ENCODE data around the gene PLD3.
"Not testable (repeated sequence)": the region's sequence is repeated elsewhere in the genome, so short reads cannot be mapped to it uniquely, and the experiment has no call there.

Gene PLD3

DNA sequence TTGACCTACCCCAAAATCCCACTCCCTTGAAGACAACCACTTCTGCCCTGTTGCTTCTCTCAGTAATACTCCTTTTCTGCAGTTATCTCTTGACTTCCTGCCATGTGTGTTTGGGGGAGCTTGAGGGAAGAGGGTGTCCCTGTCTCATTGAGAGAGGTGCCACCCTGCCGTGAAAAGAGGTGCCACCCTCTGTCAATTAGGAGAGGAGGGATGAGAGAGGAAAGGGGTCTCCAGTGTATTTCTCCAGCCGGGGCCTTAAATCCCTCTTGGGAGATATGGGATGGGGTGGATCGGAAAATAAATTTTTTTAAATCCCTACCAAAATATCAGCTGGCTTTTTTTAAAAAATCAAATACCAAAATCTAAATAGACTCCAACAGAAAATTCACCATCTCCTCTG is 16.5 kb downstream of the PLD3 start:
- no peak for DNase-seq (ENCODE audit: low read depth)

DNA sequence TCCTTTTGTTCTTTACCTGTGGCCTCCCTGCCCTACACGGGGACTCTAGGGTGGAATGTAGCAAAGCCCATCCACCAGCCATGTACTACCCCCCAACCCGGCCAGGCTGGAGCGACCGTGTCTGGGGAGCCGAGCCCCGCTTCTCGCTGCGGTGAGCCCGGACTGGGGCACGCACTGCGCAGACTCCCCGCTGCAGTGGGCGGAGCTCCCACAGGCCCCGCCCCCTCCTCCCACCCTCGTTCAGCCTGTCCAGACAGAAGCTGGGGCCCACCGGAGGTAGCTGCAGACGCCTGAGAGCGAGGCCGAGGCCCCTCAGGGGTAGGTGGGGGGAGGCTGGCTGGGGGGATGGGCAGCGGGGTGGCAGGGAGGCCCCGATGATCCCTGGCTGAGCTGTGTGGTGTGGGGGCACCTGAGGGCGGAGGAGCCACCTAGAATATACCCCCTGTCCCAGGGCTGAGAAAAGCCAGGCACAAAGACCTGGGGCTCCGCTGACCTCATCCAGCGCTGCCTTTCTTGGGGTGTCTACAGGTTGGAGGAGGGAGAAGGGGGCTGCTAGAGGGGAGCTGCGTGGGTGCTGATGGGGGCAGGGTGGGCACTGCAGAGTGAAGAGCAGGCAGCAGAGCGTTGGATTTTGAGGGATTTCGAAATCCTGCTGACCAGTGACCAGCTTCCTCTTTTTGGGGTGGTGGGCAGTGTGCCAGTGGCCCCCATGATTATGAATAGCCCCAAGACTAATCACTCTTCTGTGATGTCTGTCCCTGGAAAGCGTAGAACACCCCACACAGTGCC is 17.3 kb downstream of the PLD3 start:
- peak; percentile 65 for DNase-seq (ENCODE audit: low read depth)

DNA sequence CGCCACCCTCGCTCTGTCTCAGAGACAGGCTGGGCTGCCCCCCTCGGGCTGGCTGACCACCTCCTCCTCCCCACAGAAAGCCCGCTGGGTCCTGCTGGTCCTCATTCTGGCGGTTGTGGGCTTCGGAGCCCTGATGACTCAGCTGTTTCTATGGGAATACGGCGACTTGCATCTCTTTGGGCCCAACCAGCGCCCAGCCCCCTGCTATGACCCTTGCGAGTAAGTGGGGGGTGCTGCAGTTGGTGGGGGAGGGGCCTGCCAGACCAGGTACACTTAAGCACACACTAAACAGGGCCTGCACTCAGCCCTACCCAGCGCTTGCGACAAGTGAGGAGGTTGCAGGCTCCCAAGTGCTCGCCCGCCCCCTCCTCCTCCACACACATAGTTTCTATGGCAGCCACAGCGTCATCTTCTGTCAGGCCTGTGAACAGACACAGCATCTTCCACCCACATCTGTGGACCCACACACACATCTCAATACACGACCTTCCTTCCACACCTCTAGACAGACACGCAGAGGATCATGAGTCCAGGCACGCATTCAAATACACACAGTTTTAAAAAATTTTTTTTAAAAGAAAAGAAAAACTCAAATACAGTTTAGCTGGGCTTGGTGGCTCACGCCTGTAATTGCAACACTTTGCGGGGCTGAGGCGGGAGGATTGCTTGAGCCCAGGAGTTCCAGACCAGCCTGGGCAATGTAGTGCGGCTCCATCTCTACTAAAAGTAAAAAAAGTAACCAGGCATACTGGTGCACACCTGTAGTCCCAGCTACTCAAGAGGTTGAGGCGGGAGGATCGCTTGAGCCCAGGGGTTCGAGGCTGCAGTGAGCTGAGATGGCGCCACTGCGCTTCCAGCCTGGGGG is 18.4 kb downstream of the PLD3 start:
- DNase-seq (ENCODE audit: low read depth) = peak; percentile 74

DNA sequence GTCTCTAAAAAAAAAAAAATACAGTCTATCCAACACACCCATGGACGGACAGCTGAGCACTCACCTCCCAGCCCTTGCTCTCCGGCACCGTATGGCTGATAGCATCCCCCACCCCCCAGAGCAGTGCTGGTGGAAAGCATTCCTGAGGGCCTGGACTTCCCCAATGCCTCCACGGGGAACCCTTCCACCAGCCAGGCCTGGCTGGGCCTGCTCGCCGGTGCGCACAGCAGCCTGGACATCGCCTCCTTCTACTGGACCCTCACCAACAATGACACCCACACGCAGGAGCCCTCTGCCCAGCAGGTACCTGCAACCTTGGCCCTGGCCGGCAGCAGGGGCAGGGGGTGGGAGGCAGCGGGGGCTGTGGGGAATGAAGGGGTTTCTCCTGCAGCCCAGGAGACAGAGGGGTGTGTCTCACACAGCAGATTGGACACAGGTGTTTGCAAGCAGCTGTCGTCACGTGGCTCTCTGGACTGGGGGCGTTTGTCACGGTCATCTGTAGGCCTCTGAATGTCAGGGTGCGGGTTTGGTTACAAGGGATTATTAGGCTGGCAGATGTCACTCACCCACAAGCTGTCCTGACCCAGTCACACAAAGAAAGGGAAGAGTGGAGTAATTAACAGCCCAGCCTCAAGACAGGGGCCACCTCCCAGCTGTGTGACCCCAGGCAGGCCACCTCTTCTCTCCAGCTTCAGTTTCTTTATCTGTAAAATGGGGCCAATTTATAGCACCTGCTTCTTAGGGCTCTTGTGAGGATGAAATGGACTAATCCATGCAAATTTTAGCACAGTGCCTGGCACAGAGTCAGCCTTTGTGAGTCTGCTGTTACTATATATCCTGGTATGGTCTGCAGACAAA is 19.3 kb downstream of the PLD3 start:
- DNase-seq (ENCODE audit: low read depth) = no peak

DNA sequence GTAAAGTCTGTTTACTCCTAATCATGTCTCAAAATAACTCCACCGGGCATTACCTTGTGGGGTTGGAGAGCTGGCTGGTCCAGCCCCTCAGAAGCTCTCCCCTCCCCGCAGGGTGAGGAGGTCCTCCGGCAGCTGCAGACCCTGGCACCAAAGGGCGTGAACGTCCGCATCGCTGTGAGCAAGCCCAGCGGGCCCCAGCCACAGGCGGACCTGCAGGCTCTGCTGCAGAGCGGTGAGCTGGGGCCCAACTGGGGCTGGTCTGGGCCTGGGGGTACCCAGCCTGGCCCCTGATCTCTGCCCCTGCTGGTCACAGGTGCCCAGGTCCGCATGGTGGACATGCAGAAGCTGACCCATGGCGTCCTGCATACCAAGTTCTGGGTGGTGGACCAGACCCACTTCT is 21.3 kb downstream of the PLD3 start:
- no peak for DNase-seq (ENCODE audit: low read depth)

DNA sequence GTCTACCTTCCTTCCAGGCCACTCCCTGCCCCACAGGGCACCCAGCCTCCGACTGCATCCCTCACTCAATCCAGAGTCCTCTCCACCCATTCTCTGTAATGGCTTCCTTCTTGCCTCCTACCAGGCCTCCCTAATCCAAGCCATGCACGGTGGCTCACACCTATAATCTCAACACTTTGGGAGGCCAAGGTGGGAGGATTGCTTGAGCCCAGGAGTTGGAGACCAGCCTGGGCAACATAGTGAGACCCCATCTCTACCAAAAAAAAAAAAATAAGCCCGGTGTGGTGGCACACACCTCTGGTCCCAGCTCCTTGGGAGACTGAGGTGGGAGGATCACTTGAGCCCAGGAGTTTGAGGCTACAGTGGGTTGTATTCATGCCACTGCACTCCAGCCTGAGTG is 21.8 kb downstream of the PLD3 start:
- not testable (repeated sequence) for DNase-seq (ENCODE audit: low read depth)

DNA sequence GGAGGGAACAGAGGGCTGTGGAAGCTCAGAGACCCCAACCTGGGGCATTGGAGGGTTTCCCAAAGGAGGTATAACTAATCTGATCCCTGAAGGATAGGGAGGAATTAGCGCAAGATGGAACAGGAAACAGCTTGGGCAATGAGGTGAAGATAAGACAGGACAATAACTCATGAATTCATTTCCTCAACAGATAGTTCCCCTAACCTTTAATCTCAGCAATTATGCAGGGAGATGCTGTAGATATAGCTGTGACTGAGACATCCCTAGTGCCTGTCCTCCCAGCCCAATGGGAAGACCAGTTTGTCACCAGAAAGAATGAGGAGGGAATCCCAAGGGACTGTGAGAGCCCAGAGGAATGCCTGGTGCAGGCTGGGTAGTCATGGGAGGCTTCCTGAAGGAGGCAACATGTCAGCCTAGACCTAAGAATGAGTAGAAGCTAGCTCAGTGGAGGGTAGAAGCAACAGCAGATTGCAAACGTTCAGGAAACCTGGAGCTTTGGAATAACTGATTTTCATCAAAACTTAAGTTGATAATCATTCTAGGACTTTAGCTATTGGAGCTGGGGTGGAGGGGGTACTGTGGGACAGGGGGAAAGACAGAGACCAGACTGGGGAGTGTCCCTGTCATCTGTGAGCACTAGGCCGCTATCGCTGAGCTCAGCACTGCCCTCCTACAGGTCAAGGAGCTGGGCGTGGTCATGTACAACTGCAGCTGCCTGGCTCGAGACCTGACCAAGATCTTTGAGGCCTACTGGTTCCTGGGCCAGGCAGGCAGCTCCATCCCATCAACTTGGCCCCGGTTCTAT is 22.7 kb downstream of the PLD3 start:
- no peak for DNase-seq (ENCODE audit: low read depth)

DNA sequence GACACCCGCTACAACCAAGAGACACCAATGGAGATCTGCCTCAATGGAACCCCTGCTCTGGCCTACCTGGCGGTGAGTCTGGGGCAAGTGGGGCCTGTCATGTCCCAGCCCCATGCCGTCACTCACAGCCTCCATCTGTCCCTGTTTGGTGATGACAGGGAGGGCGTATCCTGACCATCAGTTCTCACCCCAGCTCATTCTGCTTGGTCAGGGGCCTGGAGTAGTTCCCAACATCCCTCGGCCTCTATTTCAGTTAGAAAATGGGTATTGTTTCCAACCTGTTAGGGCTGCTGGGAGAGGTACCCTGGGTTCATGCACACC is 23.3 kb downstream of the PLD3 start:
- DNase-seq (ENCODE audit: low read depth) = no peak

DNA sequence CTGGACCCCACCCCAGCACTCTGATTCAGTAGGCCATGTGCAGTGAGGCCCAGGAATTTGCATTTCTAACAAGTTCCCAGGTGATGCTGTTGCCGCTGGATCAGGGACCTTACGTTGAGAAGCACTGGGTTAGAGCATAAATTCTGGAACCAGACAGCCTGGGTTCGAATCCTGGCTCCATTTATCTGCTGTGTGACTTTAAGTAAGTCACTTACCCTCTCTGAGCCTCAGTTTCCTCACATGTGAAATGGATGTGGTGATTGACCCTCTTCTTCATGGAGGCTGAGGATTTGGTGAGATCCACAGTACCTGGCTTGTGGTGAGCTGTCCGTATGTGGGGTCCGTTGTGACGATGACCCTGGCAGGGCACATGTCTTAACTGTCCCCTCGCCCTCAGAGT is 25.6 kb downstream of the PLD3 start:
- no peak for DNase-seq (ENCODE audit: low read depth)

DNA sequence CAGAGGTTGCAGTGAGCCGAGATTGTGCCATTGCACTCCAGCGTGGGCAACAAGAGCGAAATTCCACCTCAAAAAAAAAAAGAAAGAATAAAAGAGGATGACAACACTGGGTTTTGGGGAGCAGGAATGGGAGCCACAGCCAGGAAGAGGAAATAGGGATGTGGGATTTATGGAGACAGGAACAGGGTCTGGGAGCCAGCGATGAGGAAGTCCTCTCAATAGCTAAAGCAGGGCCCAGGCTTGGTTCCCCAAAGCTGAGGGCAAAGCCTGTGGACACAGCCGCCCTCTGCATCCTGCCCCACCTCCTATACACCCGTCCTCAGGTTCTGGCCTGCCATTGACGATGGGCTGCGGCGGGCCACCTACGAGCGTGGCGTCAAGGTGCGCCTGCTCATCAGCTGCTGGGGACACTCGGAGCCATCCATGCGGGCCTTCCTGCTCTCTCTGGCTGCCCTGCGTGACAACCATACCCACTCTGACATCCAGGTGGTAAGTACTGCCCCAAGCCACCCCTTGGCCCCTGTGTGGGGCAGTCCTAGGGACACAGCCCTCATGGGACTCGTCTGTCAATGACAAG is 27.9 kb downstream of the PLD3 start:
- DNase-seq (ENCODE audit: low read depth) = no peak

DNA sequence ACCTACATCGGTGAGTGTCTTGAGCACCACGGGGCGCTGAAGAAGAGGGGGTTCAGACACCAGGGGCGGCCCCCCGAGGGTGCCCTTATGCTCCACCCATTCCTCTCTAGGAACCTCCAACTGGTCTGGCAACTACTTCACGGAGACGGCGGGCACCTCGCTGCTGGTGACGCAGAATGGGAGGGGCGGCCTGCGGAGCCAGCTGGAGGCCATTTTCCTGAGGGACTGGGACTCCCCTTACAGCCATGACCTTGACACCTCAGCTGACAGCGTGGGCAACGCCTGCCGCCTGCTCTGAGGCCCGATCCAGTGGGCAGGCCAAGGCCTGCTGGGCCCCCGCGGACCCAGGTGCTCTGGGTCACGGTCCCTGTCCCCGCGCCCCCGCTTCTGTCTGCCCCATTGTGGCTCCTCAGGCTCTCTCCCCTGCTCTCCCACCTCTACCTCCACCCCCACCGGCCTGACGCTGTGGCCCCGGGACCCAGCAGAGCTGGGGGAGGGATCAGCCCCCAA is 29.4 kb downstream of the PLD3 start:
- DNase-seq (ENCODE audit: low read depth) = no peak

DNA sequence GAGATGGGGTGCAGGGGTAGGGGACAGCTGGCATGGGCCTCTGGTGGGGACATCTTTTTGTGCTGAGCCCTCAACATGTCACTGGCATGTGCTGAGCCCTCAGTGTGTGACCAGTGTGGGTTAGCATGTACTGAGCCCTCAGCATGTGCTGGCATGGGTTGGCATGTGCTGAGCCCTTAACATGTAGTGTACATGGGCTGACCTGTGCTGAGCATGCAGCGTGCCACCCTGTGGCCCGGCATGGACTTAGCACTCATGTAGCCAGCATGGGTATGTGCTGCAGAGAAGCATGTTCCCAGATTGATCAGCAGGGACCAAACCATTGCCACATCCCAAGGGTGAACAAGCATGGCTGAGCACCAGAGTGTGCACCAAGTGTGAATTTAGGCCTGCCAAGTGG is 30.0 kb downstream of the PLD3 start:
- DNase-seq (ENCODE audit: low read depth) = no peak

DNA sequence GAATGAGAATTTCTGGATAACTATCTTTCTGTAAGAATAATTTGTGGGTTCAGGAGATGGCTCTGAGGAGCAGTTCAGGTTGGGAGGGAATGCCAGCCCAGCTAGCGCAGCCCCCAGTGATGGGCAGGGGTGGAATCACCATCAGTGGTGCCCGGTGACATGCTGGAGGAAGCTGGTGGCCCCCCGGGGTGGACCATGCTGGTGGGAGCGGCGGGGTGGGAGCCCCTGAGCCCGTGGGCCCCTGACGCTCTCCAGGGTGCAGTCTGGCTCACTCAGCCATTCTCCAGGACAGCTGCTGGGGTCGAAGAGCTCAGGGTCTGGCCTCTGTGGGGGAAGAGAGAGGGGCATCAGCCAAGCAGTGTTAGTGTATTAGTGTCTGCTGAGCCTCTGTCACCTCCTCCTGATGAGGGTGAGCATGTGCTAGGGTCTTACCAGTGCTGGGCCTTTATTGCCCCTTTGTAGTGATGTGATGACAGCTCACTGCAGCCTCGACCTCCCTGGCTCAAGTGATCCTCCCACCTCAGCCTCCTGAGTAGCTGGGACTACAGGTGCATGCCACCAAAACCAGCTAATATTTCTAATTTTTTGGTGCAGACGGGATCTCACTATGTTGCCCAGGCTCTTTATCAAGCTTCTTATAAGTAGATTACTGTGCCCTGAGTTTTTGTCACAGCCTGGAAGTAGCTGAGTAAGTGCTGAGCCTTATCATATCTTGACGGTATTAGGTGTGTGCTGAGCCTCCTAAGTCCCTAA is 31.1 kb downstream of the PLD3 start:
- no peak for DNase-seq (ENCODE audit: low read depth)

DNA sequence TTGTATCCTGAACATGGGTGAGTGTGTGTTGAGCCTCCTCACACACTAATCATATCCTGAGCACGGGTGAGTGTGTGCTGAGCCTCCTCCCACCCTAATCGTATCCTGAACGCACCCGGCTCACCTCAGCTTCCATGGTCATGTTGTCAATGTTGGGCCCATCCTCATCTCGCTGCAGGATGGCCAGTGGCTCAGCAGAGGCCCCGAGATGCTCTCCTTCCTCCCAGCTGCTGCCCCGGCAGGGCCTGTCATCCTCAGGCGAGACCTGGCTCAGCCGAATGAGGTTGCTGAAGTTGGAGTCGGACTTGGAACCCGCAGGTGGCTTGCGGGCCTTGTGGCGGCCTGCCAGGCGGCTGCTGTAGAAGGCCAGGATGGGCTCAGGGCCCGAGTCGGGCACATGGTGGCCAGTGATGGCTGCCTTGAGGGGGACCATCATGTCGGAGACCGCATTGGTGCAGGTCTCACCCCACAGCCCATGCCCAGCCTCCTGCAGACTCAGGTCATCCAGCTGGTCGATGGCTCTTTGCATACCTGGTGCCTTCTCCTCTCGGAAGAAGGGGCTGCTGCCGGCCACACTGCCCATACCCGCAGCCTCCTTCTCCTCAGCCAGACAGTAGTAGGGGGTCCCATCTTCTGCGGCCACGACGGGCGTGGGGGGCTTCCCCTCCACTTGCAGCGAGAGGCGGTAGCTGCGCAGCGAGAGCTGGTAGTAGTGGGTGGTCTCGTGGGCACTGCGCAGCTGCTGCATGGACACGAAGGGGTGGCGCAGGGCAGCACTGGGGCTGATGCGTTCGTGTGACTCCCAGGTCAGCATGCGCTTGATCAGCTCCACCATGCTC is 31.9 kb downstream of the PLD3 start:
- no peak for DNase-seq (ENCODE audit: low read depth)

DNA sequence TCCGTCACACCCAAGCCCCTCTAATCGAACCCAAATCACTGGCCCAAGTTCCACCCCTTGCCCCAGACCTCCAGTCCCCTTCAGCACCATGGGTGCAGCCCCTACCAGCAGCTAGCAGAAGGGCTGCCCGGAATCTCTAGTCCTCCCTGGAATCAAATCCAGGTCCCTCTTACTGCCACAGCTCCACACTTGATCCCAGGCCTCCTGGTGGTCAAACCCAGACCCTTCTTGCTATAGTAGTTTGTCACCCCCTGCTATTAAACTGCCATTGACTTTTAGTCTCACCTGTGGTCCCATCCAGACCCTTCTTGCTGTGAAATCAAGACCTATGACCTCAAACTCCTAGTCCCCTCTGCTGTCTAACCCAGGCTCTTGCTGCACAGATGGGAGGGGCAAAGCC is 32.8 kb downstream of the PLD3 start:
- no peak for DNase-seq (ENCODE audit: low read depth)

DNA sequence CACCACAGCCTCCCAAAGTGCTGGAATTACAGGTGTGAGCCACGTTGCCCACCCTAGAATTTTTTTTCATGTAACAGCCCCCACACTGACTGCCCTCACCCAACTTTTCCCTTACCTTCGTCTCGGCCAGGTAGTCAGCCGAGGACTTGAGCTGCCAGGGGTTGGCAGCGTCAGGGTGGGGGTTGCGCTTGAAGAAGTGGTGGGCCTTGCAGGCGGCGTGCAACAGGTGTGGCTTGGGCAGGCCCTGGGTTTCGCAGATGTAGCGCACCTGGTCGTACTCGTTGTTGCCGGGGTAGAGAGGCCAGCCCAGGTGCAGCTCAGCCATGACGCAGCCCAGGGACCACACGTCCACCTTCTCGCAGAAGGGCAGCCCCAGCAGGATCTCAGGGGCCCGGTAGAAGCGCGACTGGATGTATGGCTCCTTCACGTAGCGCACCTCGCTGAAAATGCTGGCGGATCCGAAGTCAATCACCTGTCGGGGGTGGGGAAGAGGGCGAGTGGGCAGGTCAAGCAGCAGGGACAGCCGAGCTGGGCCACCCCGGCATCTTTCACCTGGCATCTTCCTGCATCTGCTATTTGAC is 35.3 kb downstream of the PLD3 start:
- DNase-seq (ENCODE audit: low read depth) = no peak

DNA sequence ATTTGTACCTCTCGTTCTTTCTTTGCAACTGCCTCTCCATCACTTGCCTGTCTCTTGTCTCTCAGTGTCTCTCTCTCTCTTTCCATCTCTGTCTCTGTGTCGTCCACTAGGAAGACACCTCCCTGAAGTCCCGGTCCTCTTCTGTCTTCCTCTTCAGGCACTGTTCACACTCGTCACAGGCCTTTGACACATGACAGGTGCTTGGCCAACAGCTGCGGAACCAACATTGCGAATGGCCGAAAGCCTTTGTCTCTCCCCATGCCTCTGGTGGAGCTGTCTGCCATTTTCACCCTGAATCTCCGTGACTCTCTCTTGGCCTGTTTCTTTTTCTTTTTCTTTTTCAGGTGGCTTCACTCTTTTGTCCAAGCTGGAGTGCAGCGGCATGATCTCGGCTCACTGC is 38.7 kb downstream of the PLD3 start:
- no peak for DNase-seq (ENCODE audit: low read depth)

DNA sequence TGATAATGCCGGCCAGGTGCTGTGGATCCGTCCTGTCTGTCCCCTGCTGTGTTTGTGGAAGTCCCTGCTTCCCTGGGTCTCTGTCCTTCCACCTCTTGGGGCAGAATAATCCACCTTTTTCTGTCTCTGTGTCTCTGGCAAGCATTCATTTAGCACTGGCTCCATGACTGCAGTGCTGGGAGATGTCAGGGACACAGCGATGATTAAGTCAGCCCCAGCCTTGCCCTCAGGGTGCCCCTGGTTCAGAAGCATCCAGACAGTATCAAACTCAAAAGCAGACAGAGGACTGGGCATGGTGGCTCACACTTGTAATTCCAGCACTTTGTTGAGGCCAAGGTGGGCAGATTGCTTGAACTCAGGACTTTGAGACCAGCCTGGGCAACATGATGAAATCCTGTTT is 40.0 kb downstream of the PLD3 start:
- DNase-seq (ENCODE audit: low read depth) = no peak

DNA sequence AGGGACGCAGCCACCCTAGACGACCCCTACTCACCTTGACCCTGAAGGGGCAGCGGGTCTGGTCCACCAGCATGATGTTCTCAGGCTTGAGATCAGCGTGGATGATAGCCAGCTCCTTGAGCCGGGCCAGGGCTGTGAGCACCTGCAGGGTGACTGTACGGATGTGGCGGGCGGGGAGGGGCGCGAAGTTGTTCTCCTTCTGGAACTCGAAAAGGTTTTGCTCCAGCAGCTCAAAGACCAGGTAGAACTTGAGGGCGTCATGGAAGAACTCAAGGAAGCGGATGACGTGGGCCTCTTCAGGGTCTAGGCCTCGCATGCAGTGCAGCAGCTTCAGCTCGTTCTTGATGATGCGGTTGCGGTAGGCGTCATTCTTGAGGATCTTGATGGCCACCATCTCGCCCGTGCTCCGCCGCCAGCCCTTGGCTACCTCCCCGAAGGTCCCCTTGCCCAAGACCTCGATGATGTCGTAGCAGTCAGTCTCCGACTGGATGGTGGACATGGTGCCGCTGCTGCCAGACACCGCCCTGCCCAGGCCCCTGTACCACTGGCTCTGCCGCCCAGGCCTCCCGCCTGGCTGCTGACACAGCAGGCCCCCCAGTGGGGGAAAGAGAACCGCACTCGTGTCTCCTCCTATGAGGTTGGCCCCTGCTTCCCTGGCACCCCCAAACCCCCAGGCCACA is 41.0 kb downstream of the PLD3 start:
- no peak for DNase-seq (ENCODE audit: low read depth)
